K562 (cell line): Measurements from ENCODE around the gene TUBB2A. TPM values are rescaled to one million over a fixed set of nuclear protein-coding genes. Genes with fewer than 3 reads are reported as not detected.

Source experiments
- ARID3B ChIP-seq: fragments of 250-450 bp; sonication (Bioruptor Pico); IDR thresholded peaks from 2 replicates; pipeline ENCODE4 v1.4.0; 2020; ENCODE audit warnings: borderline replicate concordance
- CREB3L1 ChIP-seq: fragments of 450-650 bp; IDR thresholded peaks from 2 replicates; pipeline ENCODE4 v1.6.1; 2014; ENCODE audit warnings: low read depth, mild to moderate bottlenecking, moderate library complexity, borderline replicate concordance
- DPF2 ChIP-seq: fragments of 450-650 bp; IDR thresholded peaks from 2 replicates; pipeline ENCODE4 v1.6.1; 2016
- ELF2 ChIP-seq: fragments of 250-450 bp; sonication (Bioruptor Pico); IDR thresholded peaks from 2 replicates; pipeline ENCODE4 v1.5.0; 2021; ENCODE audit warnings: mild to moderate bottlenecking
- HES1 ChIP-seq: fragments of 450-650 bp; IDR thresholded peaks from 2 replicates; pipeline ENCODE4 v1.6.1; 2016; ENCODE audit warnings: low read depth, mild to moderate bottlenecking, moderate library complexity
- HOMEZ ChIP-seq: fragments of 250-450 bp; sonication (Bioruptor Pico); IDR thresholded peaks from 2 replicates; pipeline ENCODE4 v1.4.0; 2020; ENCODE audit warnings: mild to moderate bottlenecking, moderate library complexity
- NFE2L1 ChIP-seq: fragments of 450-650 bp; IDR thresholded peaks from 2 replicates; pipeline ENCODE4 v1.6.1; 2016; ENCODE audit warnings: missing genetic modification characterization, low read depth, mild to moderate bottlenecking, missing compliant biosample characterization, moderate library complexity, borderline replicate concordance
- NR1H2 ChIP-seq: sonication (generic); formaldehyde crosslinking; IDR thresholded peaks from 2 replicates; pipeline ENCODE4 v1.4.0; 2020; ENCODE audit warnings: mild to moderate bottlenecking, missing genetic modification reagents
- PHB ChIP-seq: fragments of 250-450 bp; sonication (Bioruptor Pico); IDR thresholded peaks from 2 replicates; pipeline ENCODE4 v1.5.0; 2021
- PHTF2 ChIP-seq: fragments of 250-450 bp; sonication (Bioruptor Pico); IDR thresholded peaks from 2 replicates; pipeline ENCODE4 v1.5.0; 2021; ENCODE audit warnings: mild to moderate bottlenecking
- RUNX1 ChIP-seq: sonication (generic); IDR thresholded peaks from 2 replicates; pipeline ENCODE4 v1.6.1; 2016; ENCODE audit warnings: antibody characterized with exemption, low read depth
- SLC30A9 ChIP-seq: fragments of 250-450 bp; sonication (Bioruptor Pico); IDR thresholded peaks from 2 replicates; pipeline ENCODE4 v1.8.0; 2022; ENCODE audit warnings: mild to moderate bottlenecking, moderate library complexity
- TCF15 ChIP-seq: fragments of 250-450 bp; sonication (Bioruptor Pico); IDR thresholded peaks from 2 replicates; pipeline ENCODE4 v1.8.0; 2022; ENCODE audit warnings: moderate library complexity, mild to moderate bottlenecking, inconsistent platforms
- ZBTB43 ChIP-seq: sonication (generic); formaldehyde crosslinking; IDR thresholded peaks from 2 replicates; pipeline ENCODE4 v1.8.0; 2023; ENCODE audit warnings: mild to moderate bottlenecking, missing genetic modification reagents
- ZNF134 ChIP-seq: fragments of 250-450 bp; sonication (Bioruptor Pico); conservative IDR thresholded peaks from 2 replicates; pipeline ENCODE4 v1.4.0; 2020
- ZNF280A ChIP-seq: fragments of 450-650 bp; IDR thresholded peaks from 2 replicates; pipeline ENCODE4 v1.6.1; 2018; ENCODE audit warnings: mild to moderate bottlenecking, low read depth; ENCODE audit not compliant: partially characterized antibody
- ZNF512 ChIP-seq: IDR thresholded peaks from 2 replicates; pipeline ENCODE4 v1.6.1; 2016; ENCODE audit warnings: missing genetic modification characterization, missing compliant biosample characterization
- polyA plus RNA-seq, 8 experiments: library from polyadenylated mRNA; depleted of rRNA in 4 of 8; stranded (reverse) in 5 of 8; unstranded in 3 of 8; fragments of >200 nt; fragmentation: Nextera tagmentation in 2 of 8; fragmentation: Illumina TruSeq in 1 of 8; extraction: Ambion mirVana in 2 of 8; extraction: Trizol in 1 of 8; gene quantifications; 2 replicates each; pipeline versions ENCODE4 v1.2.1 to v1.2.3, GENCODE V29; 2011 to 2014; ENCODE audit warnings: inconsistent platforms in 1 of 8, missing spikeins in 1 of 8
- total RNA-seq, 7 experiments: library from RNA; depleted of rRNA in 6 of 7; stranded (reverse); fragments of >200 nt in 6 of 7; fragmentation: Illumina TruSeq in 2 of 7; extraction: Trizol in 2 of 7; gene quantifications; 2 replicates each; pipeline versions ENCODE4 v1.2.1 to v1.2.3, GENCODE V29; 2011 to 2021; ENCODE audit warnings: low replicate concordance in 1 of 7

The TUBB2A gene
- total and polyA plus RNA-seq, 9 of the 15 experiments (the other 6 are each of a cell fraction or from before 2014, with no cell fraction given) = 3.6 to 92.1 (median 45.6) TPM

GRCh38 chr6:3118353-3119039 lies 38.8 kb downstream of the TUBB2A start, which contains the start of gene BPHL (continued):
- TF ChIP-seq ZNF512 (tag) (no peak), DPF2 (no peak), NFE2L1 (tag) (no peak), NR1H2 (CRISPR knock-in tag) (0 out of 2 replicates have a peak, but pooled peaks have one; percentile 56), TCF15 (CRISPR knock-in tag) (no peak), HES1 (no peak), ZNF280A (no peak), ARID3B (CRISPR knock-in tag) (no peak), RUNX1 (peak; percentile 64; the same call in 1 of the 2 replicates), ZBTB43 (CRISPR knock-in tag) (0 out of 2 replicates have a peak, but pooled peaks have one; percentile 65), PHB (CRISPR knock-in tag) (no peak), HOMEZ (CRISPR knock-in tag) (no peak), SLC30A9 (no peak), ZNF134 (CRISPR knock-in tag) (no peak), CREB3L1 (peak; percentile 49; the same call in 1 of the 2 replicates), PHTF2 (CRISPR knock-in tag) (no peak), ELF2 (CRISPR knock-in tag) (no peak; the same call in 1 of the 2 replicates)
